HFFc6 (cell line): ENCODE measurements around the gene LASP1. TPM values are rescaled to one million over a fixed set of nuclear protein-coding genes. Genes with fewer than 3 reads are reported as not detected.
A peak's percentile ranks its signal among the peaks of the same experiment; 100 is the strongest.

ENCODE experiments used
- DNase-seq: peaks from one replicate; pipeline ENCODE4 v3.0.0-alpha.2; 2018
- H3K27ac Mint-ChIP-seq: 2 replicates; pipeline ENCODE4 v1.8.0; 2020; ENCODE audit warnings: mild to moderate bottlenecking, mixed read lengths
- H3K27me3 Mint-ChIP-seq: 2 replicates; pipeline ENCODE4 v1.8.0; 2021; ENCODE audit warnings: mild to moderate bottlenecking, moderate library complexity, mixed read lengths; ENCODE audit not compliant: insufficient read depth
- H3K36me3 Mint-ChIP-seq: 2 replicates; pipeline ENCODE4 v1.8.0; 2021; ENCODE audit warnings: low read depth, mixed read lengths
- H3K4me1 Mint-ChIP-seq: 2 replicates; pipeline ENCODE4 v1.8.0; 2020; ENCODE audit warnings: low read depth, mixed read lengths
- H3K4me3 Mint-ChIP-seq: 2 replicates; pipeline ENCODE4 v1.8.0; 2020; ENCODE audit warnings: mild to moderate bottlenecking, moderate library complexity, mixed read lengths
- H3K9me3 Mint-ChIP-seq: 2 replicates; pipeline ENCODE4 v1.8.0; 2020; ENCODE audit warnings: mild to moderate bottlenecking, mixed read lengths
- CTCF ChIP-seq: fragments of 200-600 bp; sonication (generic); IDR thresholded peaks from 2 replicates; pipeline ENCODE4 v1.5.0; 2021; ENCODE audit warnings: antibody characterized with exemption, mild to moderate bottlenecking
- total RNA-seq, 6 experiments: library from RNA; stranded (reverse); fragmentation: NEBNext Ultra II Directional; extraction: Animal tissue kit (Norgen Biotek cat#: 25700); gene quantifications; 2 replicates in 1 of 6; 3 replicates in 5 of 6; pipeline ENCODE4 v1.2.3, GENCODE V29; 2021

The LASP1 gene
- total RNA-seq, 6 experiments from 2014 or later = 428 to 517 (median 484) TPM

DNA sequence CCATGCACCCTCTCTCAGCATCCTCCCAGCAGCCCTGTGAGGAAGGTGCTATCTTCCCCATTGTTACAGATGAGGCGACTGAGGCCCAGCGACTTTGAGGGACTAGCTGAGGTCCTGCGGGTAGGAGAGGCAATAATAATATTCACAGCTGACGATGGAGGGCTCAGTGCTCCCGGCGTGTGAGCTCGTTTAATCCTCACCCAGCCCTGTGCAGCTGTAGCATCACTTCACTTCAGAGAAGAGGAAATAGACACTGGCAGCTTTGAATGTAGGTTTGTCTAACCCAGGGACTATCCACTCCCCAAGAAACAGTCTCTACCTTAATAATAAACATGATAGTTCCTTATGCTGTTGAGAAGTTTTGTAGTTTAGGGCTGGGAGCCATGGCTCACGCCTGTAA lies 21.6 kb downstream of the LASP1 start:
- H3K4me1 Mint-ChIP-seq = peaks cover 16% of the 10 kb centered on the region
- peaks cover under 1% of the 10 kb centered on the region for H3K27me3 Mint-ChIP-seq
- H3K4me3 Mint-ChIP-seq = no peak overlapping the region
- no peaks in the 10 kb centered on the region for H3K9me3 Mint-ChIP-seq
- peak overlapping the region; percentile 48; the same call in 1 of the 2 replicates for H3K27ac Mint-ChIP-seq
- TF ChIP-seq CTCF = no peak
- peaks cover 14% of the 10 kb centered on the region; the same call in 1 of the 2 replicates for H3K36me3 Mint-ChIP-seq
- DNase-seq = no peak

DNA sequence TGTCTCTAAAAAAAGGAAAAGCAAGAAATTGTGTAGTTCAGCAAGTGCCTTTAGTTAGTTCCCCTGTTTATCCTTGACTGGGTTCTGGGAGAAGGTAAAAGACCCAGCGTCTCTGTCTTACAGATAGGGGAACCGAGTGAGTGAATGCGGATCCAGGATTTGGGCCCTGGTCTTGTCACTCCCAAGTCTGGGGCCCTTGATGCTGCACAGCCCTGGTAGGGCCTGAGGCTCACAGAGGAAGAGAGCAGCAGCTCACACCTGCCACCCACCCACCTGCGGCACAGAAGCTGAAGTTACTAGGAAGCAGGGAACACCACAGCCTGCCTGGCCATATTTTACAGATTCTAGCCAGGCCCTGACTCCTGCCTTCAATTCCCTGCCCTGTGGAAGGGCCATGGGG lies 22.2 kb downstream of the LASP1 start:
- Mint-ChIP-seq H3K4me1 (peaks cover 10% of the 10 kb centered on the region; the same call in 1 of the 2 replicates), H3K27ac (peak overlapping the region; percentile 48; the same call in 1 of the 2 replicates), H3K27me3 (peaks cover 2% of the 10 kb centered on the region), H3K9me3 (no peaks in the 10 kb centered on the region), H3K36me3 (peaks cover 14% of the 10 kb centered on the region; the same call in 1 of the 2 replicates), H3K4me3 (no peak overlapping the region)
- no peak for TF ChIP-seq CTCF
- no peak for DNase-seq

- H3K27ac Mint-ChIP-seq = no peak overlapping the region
- H3K36me3 Mint-ChIP-seq = peaks cover 14% of the 10 kb centered on the region; the same call in 1 of the 2 replicates
- no peak for TF ChIP-seq CTCF
- H3K27me3 Mint-ChIP-seq = peaks cover 2% of the 10 kb centered on the region
- H3K9me3 Mint-ChIP-seq = no peaks in the 10 kb centered on the region
- peaks cover 13% of the 10 kb centered on the region for H3K4me1 Mint-ChIP-seq
- no peak overlapping the region for H3K4me3 Mint-ChIP-seq
- DNase-seq = no peak
Observed at GRCh38 chr17:38892620-38893019, 22.8 kb downstream of the LASP1 start.

DNA sequence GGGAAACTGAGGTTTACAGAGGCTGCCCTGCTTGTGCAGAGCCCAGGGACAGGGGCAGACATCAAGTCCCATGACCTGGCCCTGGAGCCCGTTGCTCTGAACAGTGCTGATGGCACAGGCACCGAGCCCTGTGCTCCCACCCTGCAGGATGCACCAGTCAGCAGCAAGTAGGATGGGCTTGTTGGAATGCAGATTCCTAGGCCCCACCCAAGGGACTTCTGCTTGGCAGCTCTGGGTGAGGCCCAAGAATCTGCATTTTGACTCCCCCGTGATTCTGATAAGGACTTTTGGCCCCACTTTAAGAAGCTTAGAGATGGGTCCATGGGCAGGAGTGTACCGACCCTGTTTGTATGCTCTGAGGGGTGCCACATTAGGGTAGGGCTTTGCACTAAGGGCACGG lies 23.3 kb downstream of the LASP1 start:
- Mint-ChIP-seq H3K27me3 (peaks cover 4% of the 10 kb centered on the region), H3K4me3 (no peak overlapping the region), H3K27ac (no peak overlapping the region), H3K9me3 (no peaks in the 10 kb centered on the region), H3K36me3 (peaks cover 19% of the 10 kb centered on the region; the same call in 1 of the 2 replicates), H3K4me1 (peaks cover 18% of the 10 kb centered on the region)
- no peak for DNase-seq
- TF ChIP-seq CTCF = no peak

DNA sequence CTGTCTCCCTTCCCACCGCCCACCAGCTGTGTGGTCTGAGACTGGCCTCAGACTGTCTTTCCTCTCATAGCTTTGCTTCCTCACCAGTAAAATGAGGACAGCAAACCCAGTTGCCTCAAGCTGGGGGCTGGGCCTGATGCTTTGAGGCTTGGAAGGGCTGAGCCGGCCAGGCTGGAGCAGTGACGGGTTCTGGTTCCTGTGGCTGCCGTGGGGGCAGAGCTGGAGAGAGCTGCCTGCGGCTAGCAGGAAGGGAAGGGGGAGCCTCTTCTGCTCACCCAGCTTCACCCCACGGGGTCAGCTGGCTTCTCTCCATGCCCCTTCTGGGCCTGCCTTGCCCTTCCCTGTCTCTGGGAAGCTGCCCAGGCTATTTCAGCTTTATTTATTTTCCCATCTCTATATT lies 23.7 kb downstream of the LASP1 start:
- peaks cover 21% of the 10 kb centered on the region; the same call in 1 of the 2 replicates for H3K36me3 Mint-ChIP-seq
- no peak for TF ChIP-seq CTCF
- H3K27me3 Mint-ChIP-seq = peaks cover 9% of the 10 kb centered on the region
- H3K4me3 Mint-ChIP-seq = no peak overlapping the region
- peaks cover 20% of the 10 kb centered on the region for H3K4me1 Mint-ChIP-seq
- peak overlapping the region; percentile 33; the same call in 1 of the 2 replicates for H3K27ac Mint-ChIP-seq
- no peak for DNase-seq
- no peaks in the 10 kb centered on the region for H3K9me3 Mint-ChIP-seq
